Prostate gland (tissue), 2 donors: ENCODE measurements around the gene ZNF160.

Source experiments
- POLR2A ChIP-seq: fragments of 450-650 bp; IDR thresholded peaks from one replicate; pipeline ENCODE4 v1.6.1; 2016; ENCODE audit warnings: antibody characterized with exemption, mild to moderate bottlenecking
- TF ChIP-seq, protein P1 (sequence below), 4 experiments: fragments of 200-600 bp in 2 of 4; fragments of 450-650 bp in 2 of 4; sonication (generic) in 2 of 4; IDR thresholded peaks; 1 replicate in 3 of 4; 2 replicates in 1 of 4; pipeline ENCODE4 v1.5.1; 2016 to 2019; ENCODE audit warnings: antibody characterized with exemption in 4 of 4, mild to moderate bottlenecking in 2 of 4, moderate library complexity in 2 of 4

- no peak for TF ChIP-seq POLR2A
- TF ChIP-seq, protein P1, sequence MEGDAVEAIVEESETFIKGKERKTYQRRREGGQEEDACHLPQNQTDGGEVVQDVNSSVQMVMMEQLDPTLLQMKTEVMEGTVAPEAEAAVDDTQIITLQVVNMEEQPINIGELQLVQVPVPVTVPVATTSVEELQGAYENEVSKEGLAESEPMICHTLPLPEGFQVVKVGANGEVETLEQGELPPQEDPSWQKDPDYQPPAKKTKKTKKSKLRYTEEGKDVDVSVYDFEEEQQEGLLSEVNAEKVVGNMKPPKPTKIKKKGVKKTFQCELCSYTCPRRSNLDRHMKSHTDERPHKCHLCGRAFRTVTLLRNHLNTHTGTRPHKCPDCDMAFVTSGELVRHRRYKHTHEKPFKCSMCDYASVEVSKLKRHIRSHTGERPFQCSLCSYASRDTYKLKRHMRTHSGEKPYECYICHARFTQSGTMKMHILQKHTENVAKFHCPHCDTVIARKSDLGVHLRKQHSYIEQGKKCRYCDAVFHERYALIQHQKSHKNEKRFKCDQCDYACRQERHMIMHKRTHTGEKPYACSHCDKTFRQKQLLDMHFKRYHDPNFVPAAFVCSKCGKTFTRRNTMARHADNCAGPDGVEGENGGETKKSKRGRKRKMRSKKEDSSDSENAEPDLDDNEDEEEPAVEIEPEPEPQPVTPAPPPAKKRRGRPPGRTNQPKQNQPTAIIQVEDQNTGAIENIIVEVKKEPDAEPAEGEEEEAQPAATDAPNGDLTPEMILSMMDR (IDR thresholded peaks at IDR 0.05) = no peak
These were observed 1.7 kb downstream of the ZNF160 start for GRCh38 chr19:53101518-53101917.
